ENCODE measurements around the gene SLITRK6.

Gene SLITRK6

GRCh38 chr13:85799097-85799582 lies at the start of gene SLITRK6:
Gene SLITRK6 (minus strand): TSS chr13:85799419. CDS start chr13:85796508, 2,911 bp downstream.
- H3K4me3 Mint-ChIP-seq = no peak within 1 kb of the TSS
- no peaks in the 10 kb centered on the region for H3K27me3 Mint-ChIP-seq
- H3K27ac Mint-ChIP-seq = no peak within 1 kb of the TSS
- H3K4me1 Mint-ChIP-seq = no peaks in the 10 kb centered on the region
- DNase-seq (no peak), ATAC-seq (no peak)
- H3K9me3 Mint-ChIP-seq = peaks cover 0 to 5% of the 10 kb centered on the region in 2 donors

GRCh38 chr13:85847012-85847411 lies 47.8 kb upstream of the SLITRK6 start:
- no peaks in the 10 kb centered on the region for H3K27me3 Mint-ChIP-seq
- H3K9me3 Mint-ChIP-seq = peaks cover 19 to 29% of the 10 kb centered on the region in 2 donors
- no peak overlapping the region for H3K4me3 Mint-ChIP-seq
- H3K4me1 Mint-ChIP-seq = no peaks in the 10 kb centered on the region
- H3K27ac Mint-ChIP-seq = no peak overlapping the region
- ATAC-seq = no peak
- no peak for DNase-seq

GRCh38 chr13:85841427-85841826 lies 42.2 kb upstream of the SLITRK6 start:
- Mint-ChIP-seq H3K9me3 (no peaks in the 10 kb centered on the region), H3K4me1 (no peaks in the 10 kb centered on the region), H3K27me3 (no peaks in the 10 kb centered on the region), H3K27ac (no peak overlapping the region), H3K4me3 (no peak overlapping the region)
- ATAC-seq = no peak
- DNase-seq = no peak

- no peak for ATAC-seq
- H3K9me3 Mint-ChIP-seq = no peaks in the 10 kb centered on the region
- no peaks in the 10 kb centered on the region for H3K4me1 Mint-ChIP-seq
- no peaks in the 10 kb centered on the region for H3K27me3 Mint-ChIP-seq
- H3K4me3 Mint-ChIP-seq = no peak overlapping the region
- no peak for DNase-seq
- no peak overlapping the region for H3K27ac Mint-ChIP-seq
These were observed 34.7 kb upstream of the SLITRK6 start for GRCh38 chr13:85833921-85834320.

- no peak overlapping the region for H3K4me3 Mint-ChIP-seq
- no peak for DNase-seq
- no peak for ATAC-seq
- H3K27me3 Mint-ChIP-seq = no peaks in the 10 kb centered on the region
- no peaks in the 10 kb centered on the region for H3K9me3 Mint-ChIP-seq
- no peak overlapping the region for H3K27ac Mint-ChIP-seq
- H3K4me1 Mint-ChIP-seq = no peaks in the 10 kb centered on the region
These were observed 29.0 kb upstream of the SLITRK6 start for GRCh38 chr13:85828094-85828684.

GRCh38 chr13:85825454-85825853 lies 26.2 kb upstream of the SLITRK6 start:
- ATAC-seq (no peak), DNase-seq (no peak)
- Mint-ChIP-seq H3K27ac (no peak overlapping the region), H3K9me3 (no peaks in the 10 kb centered on the region), H3K4me1 (no peaks in the 10 kb centered on the region), H3K4me3 (no peak overlapping the region), H3K27me3 (no peaks in the 10 kb centered on the region)

- DNase-seq (no peak), ATAC-seq (no peak)
- Mint-ChIP-seq H3K27me3 (no peaks in the 10 kb centered on the region), H3K4me1 (no peaks in the 10 kb centered on the region), H3K9me3 (no peaks in the 10 kb centered on the region), H3K27ac (no peak overlapping the region), H3K4me3 (no peak overlapping the region)
These were observed 24.6 kb upstream of the SLITRK6 start for GRCh38 chr13:85823832-85824231.

GRCh38 chr13:85819513-85819912 lies 20.3 kb upstream of the SLITRK6 start:
- no peaks in the 10 kb centered on the region for H3K27me3 Mint-ChIP-seq
- ATAC-seq = no peak
- H3K4me3 Mint-ChIP-seq = no peak overlapping the region
- no peaks in the 10 kb centered on the region for H3K9me3 Mint-ChIP-seq
- no peaks in the 10 kb centered on the region for H3K4me1 Mint-ChIP-seq
- DNase-seq = no peak
- H3K27ac Mint-ChIP-seq = no peak overlapping the region

- no peaks in the 10 kb centered on the region for H3K9me3 Mint-ChIP-seq
- H3K27ac Mint-ChIP-seq = no peak overlapping the region
- H3K4me1 Mint-ChIP-seq = no peaks in the 10 kb centered on the region
- DNase-seq (no peak), ATAC-seq (no peak)
- no peak overlapping the region for H3K4me3 Mint-ChIP-seq
- no peaks in the 10 kb centered on the region for H3K27me3 Mint-ChIP-seq
These were observed 17.2 kb upstream of the SLITRK6 start for GRCh38 chr13:85816413-85816812.

- Mint-ChIP-seq H3K9me3 (no peaks in the 10 kb centered on the region), H3K4me1 (no peaks in the 10 kb centered on the region), H3K4me3 (no peak overlapping the region), H3K27ac (no peak overlapping the region), H3K27me3 (no peaks in the 10 kb centered on the region)
- DNase-seq (no peak), ATAC-seq (no peak)
These were observed 13.1 kb upstream of the SLITRK6 start for GRCh38 chr13:85812282-85812681.

GRCh38 chr13:85808811-85809210 lies 9.6 kb upstream of the SLITRK6 start:
- H3K4me1 Mint-ChIP-seq = no peaks in the 10 kb centered on the region
- H3K27me3 Mint-ChIP-seq = no peaks in the 10 kb centered on the region
- H3K27ac Mint-ChIP-seq = no peak overlapping the region
- ATAC-seq (no peak), DNase-seq (no peak)
- H3K9me3 Mint-ChIP-seq = no peaks in the 10 kb centered on the region
- H3K4me3 Mint-ChIP-seq = no peak overlapping the region

- no peak overlapping the region for H3K4me3 Mint-ChIP-seq
- no peaks in the 10 kb centered on the region for H3K4me1 Mint-ChIP-seq
- no peaks in the 10 kb centered on the region for H3K9me3 Mint-ChIP-seq
- H3K27ac Mint-ChIP-seq = no peak overlapping the region
- H3K27me3 Mint-ChIP-seq = no peaks in the 10 kb centered on the region
- no peak for ATAC-seq
- DNase-seq = no peak
These were observed 7.4 kb upstream of the SLITRK6 start for GRCh38 chr13:85806553-85807175.

GRCh38 chr13:85798556-85798955 lies 663 bp downstream of the SLITRK6 start:
- no peaks in the 10 kb centered on the region for H3K4me1 Mint-ChIP-seq
- no peak overlapping the region for H3K4me3 Mint-ChIP-seq
- peaks cover 0 to 5% of the 10 kb centered on the region in 2 donors for H3K9me3 Mint-ChIP-seq
- DNase-seq = no peak
- ATAC-seq = no peak
- no peak overlapping the region for H3K27ac Mint-ChIP-seq
- no peaks in the 10 kb centered on the region for H3K27me3 Mint-ChIP-seq

GRCh38 chr13:85797311-85797710 lies 1.9 kb downstream of the SLITRK6 start:
- ATAC-seq = no peak
- Mint-ChIP-seq H3K27ac (no peak overlapping the region), H3K4me1 (no peaks in the 10 kb centered on the region), H3K27me3 (no peaks in the 10 kb centered on the region), H3K4me3 (no peak overlapping the region), H3K9me3 (peaks cover 0 to 5% of the 10 kb centered on the region in 2 donors)
- no peak for DNase-seq

GRCh38 chr13:85785205-85785604 lies 14.0 kb downstream of the SLITRK6 start:
- no peaks in the 10 kb centered on the region for H3K27me3 Mint-ChIP-seq
- no peaks in the 10 kb centered on the region for H3K9me3 Mint-ChIP-seq
- no peak overlapping the region for H3K27ac Mint-ChIP-seq
- no peaks in the 10 kb centered on the region for H3K4me1 Mint-ChIP-seq
- ATAC-seq (no peak), DNase-seq (no peak)
- no peak overlapping the region for H3K4me3 Mint-ChIP-seq

- no peaks in the 10 kb centered on the region for H3K4me1 Mint-ChIP-seq
- H3K27me3 Mint-ChIP-seq = no peaks in the 10 kb centered on the region
- no peak overlapping the region for H3K4me3 Mint-ChIP-seq
- no peak overlapping the region for H3K27ac Mint-ChIP-seq
- H3K9me3 Mint-ChIP-seq = peaks cover 0 to 6% of the 10 kb centered on the region in 2 donors
- ATAC-seq (no peak), DNase-seq (no peak)
These were observed 26.9 kb downstream of the SLITRK6 start for GRCh38 chr13:85772367-85772766.

GRCh38 chr13:85771856-85772255 lies 27.4 kb downstream of the SLITRK6 start:
- no peak for ATAC-seq
- Mint-ChIP-seq H3K9me3 (peaks cover 0 to 6% of the 10 kb centered on the region in 2 donors), H3K27me3 (no peaks in the 10 kb centered on the region), H3K4me1 (no peaks in the 10 kb centered on the region), H3K27ac (no peak overlapping the region), H3K4me3 (no peak overlapping the region)
- no peak for DNase-seq
